DMS 273 treated with DMSO at 0.1 percent for 48 hours (cell line): ENCODE measurements around the gene ZBTB16.

Source experiments
- DNase-seq: peaks from one replicate; lab custom pipeline; 2025; lab: John Stamatoyannopoulos, UW

The ZBTB16 gene

DNA sequence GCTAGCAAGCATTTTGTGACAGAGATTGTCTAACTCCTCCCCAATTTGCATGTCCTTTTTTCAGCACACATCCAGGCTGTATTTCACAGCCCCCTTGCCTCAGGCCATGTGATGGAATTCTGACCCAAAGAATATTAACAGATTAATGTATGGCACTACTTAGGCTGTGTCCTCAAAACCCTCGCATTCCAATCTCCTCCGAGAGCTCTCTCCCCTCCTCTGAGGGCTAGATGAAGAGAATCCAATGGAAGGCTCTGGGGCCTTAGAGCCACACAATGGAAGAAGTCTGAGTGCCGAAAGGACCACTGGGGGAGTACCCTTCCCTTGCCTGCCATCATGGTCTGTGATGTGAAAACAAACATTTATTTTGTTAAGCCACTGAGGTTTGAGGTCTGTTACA lies 223.0 kb downstream of the ZBTB16 start:
- no peak for DNase-seq

DNA sequence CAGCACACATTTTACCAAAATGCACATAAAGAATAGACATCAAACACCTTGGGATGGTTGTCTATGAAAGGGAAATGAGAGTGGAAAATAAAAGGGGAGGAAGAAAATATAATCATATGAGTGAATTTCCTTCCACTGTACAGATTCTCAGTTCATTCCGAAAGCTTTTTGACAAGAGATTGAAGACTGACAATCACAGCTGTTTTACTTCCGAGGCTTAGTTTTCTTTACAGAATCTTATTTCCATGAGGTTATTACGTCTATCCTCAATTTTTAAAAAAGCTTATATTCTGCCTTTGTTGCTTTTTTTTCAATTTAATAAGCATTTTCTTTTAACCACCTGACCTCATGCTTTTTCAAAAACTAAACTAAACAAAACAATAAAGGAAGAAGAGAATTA lies 223.9 kb downstream of the ZBTB16 start:
- DNase-seq = no peak

DNA sequence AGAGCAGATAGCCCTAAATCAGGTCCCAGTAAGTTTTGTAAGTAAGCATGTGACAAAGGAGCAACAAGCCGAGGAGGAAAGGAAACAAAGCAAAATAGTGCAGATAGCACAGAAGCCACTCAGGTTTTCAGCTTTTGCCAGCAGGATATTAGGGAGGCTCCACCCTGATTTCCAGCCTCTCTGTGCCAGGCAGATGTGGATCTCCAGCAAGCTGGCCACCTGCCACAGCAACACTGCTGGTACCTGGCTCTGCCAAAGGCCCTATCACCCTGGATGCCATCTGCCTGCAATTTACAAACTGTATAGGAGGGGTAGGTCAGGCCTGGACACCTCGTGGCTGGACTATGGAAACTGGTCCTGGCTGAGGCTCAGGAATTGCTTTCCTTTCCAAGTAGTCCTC lies 224.5 kb downstream of the ZBTB16 start:
- peak; percentile 61 for DNase-seq

DNA sequence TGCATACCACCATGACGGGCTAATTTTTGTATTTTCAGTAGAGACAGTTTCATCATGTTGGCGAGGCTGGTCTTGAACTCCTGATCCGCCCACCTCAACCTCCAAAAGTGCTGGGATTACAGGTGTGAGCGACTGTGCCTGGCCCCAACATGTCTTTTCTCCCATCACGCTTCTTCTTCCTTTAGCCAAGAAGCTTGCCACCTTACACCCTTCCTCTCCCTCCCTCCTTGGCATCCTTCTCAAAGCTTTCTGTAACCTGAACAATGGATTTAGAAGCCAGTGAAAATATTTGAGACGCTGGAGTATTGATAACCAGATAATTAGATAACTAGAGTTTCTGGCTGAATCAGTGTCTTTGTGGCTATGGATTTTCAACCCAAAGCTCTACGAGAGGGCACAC lies 225.4 kb downstream of the ZBTB16 start:
- DNase-seq = no peak

DNA sequence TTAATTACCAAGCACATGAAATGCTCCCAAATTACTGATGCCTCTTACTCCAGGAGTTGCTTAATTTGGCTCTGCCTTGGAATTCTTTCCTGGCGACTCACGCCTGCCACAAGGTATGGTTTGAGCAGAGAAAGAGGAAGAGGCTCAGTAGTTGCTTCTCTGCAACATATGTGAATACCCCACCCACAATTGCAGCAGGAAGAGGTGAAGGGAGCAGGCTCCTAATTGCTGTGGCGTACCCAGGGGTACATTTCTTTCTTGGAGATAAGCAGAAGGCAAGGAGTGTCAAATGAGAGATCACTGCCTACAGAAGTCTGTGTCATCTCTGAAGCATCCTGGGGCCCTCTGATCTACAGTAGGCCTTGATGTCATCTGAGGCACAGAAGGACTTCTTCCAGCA lies 226.1 kb downstream of the ZBTB16 start:
- DNase-seq = no peak

DNA sequence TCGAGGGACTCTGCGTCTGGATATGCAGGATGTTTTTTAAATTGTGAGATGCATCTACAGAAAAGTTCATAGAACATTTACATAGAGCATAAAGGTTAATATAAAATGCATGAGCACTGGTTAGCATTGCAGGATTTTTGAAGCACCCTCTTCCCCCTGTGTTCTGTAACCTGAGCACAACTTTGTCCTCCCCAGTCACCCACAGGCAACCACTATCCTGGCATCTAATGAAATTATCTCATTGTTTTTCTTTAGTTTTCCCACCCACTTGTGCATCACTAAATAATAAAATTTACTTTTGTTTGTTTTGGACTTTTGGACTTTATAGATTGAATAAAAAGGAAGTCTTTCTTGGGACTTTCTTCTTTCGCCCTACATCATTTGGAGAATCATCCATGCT lies 226.7 kb downstream of the ZBTB16 start:
- DNase-seq = no peak

DNA sequence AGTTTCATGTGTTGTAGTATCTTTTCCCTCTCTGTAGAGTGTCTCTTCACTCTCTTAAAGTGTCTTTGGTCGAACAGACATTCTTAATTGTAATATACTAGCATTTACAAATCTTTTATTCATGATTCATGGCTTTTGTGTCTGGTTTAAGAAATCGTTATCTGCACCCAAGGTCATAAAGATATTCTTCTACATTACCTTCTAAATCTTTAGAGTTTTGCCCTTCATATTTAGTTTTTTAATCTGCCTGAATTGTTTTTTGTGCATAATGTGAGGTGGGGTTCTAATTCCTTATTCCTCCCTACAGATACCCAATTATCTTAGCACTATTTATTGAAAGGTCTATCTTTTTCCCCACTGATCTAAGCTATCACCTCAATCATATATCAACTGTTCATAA lies 227.6 kb downstream of the ZBTB16 start:
- DNase-seq = no peak

DNA sequence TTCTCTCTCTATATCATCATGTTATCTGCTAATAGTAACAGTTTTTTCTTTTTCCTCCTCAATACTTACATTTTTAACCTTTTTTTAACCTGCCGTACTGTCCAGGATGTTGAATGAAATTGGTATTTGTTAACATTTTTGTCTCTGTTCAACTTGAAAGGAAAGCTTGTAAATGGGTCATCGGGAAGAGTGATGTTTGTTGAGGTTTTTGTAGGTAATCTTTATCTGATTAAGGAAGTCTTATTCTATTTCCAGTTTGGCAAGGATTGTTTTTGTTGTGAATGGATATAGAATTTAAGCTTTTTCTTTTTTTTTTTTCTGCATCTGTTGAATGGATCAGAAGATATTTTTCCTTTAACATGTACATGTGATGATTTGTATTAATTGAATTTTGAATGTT lies 228.6 kb downstream of the ZBTB16 start:
- DNase-seq = no peak

DNA sequence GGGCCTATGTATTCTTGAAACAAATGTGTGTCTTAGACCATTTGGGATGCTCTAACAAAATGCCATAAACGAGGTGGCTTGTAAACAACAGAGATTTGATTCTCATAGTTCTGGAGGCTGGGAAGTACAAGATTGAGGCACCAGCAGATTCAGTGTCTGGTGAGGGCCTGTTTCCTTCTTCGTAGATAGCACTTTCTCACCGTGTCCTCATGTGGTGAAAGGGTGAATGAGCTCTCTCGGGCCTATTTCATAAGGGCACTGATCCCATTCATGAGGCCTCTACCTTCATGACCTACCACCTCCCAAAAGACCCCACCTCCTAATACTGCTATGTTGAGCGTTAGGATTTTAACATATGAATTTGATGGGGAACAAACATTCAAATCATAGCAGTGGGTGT lies 230.3 kb downstream of the ZBTB16 start:
- DNase-seq = no peak

DNA sequence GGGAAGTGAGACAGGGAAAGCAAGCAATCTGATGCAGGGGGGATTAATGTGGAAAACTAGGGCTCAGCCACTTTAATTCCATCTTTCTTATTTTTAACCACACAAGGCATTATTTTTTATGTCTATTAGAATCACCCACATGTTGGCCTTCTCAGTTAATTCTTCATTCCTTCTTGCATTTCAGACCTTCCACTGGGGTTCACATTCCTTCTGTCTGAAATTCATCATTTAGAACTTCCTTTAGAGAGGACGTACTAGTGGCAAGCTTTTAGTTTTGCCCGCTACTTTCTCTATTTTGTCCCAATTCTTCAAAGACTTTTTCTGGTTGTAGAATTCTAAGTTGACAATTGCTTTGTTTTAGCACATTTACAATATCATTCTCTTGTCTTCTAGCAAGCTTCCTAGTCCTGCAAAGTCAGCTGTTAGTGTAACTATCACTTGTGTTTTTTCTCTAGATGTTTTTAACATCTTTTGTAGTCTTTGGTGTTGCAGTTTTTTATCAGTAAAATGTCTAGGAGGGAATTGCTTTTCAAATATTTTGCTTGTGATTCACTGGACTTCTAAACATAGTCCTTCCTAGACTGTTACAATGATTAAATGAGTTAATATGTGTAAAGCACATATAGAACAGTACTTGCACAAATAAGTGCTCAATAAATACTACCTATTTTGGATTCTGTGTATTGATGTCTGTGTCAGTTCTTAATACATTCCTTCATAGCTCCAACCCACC lies 231.2 kb downstream of the ZBTB16 start:
- DNase-seq = no peak

DNA sequence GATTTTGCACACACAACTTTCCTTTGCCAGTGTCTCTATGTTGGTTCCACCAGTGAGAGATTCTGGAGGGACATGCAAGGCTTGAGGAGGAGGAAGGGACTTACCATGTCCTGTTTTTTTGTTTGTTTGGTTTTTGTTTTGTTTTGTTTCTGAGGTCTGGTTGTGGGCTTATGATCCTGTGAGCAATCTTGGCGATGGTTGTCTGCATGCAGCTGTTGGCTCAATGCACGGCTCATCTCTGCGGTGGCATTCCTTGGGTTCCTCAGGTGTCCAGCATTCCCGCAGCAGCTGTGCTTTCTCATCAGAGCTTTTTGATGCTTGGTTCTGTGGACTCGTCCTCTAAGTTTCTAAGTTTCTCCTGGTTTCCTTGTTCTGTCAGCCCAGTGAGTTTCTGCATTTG lies 231.9 kb downstream of the ZBTB16 start:
- DNase-seq = no peak

DNA sequence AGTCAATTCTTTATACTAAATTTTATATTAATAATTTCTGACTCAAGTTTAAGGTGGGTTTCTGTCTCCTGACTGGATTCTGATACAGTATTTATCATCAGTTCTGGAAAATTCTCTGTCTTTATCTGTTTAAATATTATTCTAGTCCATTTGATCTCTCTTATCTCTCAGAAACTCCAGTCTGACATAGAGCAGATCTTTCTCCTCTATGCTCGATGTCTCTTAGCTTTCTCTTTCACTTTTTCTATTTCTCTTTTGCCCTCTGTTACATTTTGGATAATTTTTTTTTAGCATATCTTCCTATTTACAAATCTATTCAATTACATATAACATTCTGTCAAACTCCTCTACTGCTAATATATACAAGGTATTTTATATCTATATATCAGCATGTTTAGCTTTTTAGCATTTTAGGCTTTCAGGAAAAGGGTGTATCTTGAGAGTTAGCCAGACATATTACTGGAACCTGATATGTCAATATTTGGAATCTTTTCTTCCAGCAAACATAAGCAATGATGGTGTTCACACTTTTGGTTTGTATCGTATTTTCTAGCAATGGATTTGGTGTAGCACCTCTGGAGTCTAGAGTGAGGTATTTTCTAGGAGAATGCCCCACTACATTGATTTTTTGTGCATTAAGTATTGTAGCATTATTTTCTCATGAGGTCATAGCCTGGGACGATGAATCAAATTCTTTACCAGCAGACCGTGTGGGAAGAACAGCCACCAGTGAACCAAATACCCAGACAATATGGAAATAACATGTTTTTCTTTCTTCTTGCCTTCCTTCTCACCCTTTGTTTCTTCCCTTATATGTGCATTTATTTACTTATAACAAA lies 232.6 kb downstream of the ZBTB16 start:
- no peak for DNase-seq

DNA sequence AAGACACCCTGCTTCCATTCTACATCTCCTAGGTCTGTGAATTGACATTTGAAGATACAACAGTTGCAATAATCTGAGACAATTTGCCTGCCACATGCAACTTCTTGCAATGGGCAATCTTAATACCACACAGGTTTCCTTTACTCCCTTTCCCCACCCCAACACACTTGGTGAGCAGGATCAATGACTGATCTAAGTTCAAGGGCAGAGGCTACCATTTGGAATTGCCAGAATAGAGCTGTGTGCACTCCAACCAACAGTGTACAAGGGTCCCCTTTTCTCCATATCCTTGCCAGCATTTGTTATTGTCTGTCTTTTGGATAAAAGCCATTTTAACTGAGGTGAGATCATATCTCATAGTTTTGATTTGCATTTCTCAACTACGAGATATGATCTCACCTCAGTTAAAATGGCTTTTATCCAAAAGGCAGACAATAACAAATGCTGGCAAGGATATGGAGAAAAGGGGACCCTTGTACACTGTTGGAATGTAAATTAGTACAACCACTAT lies 233.7 kb downstream of the ZBTB16 start:
- DNase-seq = no peak

DNA sequence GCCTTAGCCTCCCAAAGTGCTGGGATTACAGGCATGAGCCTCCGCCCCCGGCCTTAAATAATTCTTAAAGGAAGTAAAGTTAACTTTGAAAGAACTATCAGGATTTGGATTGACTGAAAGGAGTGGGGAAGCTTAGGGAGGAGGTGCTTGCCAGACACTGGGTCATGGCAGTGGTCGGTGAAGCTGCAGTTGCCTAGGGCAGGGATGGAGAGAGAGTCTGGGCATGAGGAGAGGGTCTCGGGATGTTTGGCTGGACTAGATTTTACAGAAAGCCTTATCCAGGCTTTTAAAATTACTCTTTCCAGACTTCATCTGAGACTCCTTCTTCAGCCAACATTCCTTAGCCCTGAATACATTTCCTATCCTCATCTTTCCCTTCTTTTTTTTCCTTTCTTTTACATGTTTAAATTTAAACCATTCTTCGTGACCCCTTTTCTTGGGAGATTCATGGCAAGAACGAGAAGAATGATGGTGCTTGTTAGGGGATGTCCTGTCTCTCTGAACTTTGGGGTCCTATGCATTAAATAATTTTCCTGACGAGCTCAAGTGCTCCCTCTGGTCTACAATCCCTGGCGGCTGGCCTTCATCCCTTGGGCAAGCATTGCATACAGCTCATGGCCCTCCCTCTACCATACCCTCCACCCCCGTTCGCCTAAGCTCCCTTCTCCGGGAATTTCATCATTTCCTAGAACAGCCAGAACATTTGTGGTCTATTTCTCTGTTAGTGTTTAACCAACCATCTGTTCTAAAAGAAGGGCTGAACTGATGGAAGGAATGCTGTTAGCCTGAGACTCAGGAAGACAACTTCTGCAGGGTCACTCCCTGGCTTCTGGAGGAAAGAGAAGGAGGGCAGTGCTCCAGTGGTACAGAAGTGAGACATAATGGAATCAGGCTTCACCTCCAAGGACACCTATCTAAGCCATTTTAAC lies 236.4 kb downstream of the ZBTB16 start, which contains the start of gene NNMT:
TSS of gene NNMT (plus strand) at position 724 of the 929 bp plus-strand sequence. CDS start at position 882, 158 bp downstream.
- no peak for DNase-seq

DNA sequence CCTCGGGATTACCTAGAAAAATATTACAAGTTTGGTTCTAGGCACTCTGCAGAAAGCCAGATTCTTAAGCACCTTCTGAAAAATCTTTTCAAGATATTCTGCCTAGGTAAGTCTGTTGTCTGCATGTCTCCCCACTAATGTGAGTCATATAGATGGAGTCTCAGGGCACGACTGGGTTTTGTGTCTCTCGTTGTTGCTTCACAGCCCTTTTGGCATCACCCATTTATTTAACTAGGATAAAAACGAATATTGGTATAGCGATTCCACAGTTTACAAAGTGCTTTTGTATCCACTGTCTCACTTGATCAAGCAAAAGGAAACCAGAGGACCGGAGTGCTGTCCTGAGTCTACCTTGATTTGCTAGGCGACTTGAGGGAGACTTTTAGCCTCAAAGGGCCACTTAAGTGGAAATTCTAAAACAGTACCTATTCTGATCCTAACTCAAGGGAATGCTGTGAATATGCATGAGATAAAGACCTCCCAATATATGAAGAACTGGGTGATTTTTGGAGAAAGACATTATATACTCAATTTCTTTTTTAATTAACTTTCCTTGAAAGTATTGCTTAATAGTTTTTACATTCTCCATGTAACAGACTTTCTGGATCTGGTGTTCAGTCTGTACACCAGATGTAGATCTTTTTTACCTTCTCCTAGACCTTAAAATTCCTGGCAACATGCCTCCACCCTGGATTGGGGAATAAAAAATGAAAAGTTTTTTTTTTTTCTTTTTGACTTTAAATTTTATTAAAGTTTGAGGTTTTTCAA lies 237.3 kb downstream of the ZBTB16 start:
- no peak for DNase-seq

DNA sequence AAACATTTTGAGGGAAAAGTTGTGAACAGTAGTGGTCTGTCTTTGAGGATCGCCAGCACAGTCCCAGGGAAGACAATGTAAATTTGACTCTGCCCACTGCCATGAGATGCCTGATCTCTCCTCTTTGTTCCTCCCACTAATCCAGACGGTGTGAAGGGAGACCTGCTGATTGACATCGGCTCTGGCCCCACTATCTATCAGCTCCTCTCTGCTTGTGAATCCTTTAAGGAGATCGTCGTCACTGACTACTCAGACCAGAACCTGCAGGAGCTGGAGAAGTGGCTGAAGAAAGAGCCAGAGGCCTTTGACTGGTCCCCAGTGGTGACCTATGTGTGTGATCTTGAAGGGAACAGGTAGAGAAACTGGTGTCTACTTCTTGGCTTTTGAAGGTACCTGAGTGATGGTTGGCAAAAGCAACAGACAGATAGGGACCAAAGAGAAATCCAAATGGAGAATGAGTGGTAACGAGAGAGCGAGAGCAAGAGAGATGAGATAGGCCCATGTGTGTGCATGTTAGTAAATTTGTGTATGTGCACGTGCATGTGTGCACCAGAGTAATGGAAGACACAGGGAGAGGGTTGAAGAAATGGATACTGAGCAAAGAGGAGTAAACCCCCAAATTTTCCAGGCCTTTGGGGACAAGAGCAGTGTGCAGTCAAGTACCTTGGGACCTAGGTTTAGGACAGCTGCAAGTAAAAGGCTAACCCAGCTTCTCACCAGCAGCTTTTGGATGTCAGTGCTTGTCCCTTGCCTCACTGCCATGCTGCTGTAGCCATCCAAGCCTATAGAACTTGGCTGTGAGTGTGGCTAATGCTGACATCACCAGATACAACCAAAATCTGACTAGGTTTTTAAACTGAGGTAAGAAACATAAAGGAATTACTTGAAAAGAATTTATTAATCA lies 238.5 kb downstream of the ZBTB16 start:
- no peak for DNase-seq

DNA sequence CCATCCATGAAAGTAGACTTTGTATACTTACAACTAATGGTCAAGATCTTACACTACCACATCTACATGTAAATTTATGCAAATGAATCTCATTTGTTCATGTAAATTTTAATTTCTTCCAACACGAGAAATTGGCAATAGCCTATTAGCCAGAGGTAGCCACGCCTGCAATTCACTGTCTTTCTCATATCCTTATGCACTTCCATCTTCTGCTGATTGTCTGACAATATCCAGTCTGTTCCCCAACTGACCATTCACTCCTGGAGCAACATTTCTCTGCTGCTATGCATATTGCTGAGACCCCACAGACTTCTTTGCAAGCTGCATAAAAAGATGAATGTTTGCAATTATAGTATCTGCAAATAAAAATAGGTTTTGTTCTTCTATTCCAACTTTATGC lies 239.2 kb downstream of the ZBTB16 start:
- DNase-seq = no peak
